Measurements from ENCODE around the gene LRRC27.
A peak's percentile ranks its signal among the peaks of the same experiment; 100 is the strongest.

Gene LRRC27

GRCh38 chr10:132414402-132415016 is 82.5 kb downstream of the LRRC27 start:
- Mint-ChIP-seq H3K4me3 (no peak overlapping the region), H3K36me3 (ENCODE audit: insufficient read depth) (peaks cover 6% of the 10 kb centered on the region), H3K4me1 (peaks cover 9% of the 10 kb centered on the region), H3K9me3 (no peaks in the 10 kb centered on the region), H3K27me3 (no peaks in the 10 kb centered on the region), H3K27ac (ENCODE audit: low read depth) (no peak overlapping the region)
- ATAC-seq (replicated peaks; ENCODE audit: extremely low read depth, poor library complexity, severe bottlenecking) (no peak), DNase-seq (ENCODE audit: low spot score in 2 of 2) (no peak)

GRCh38 chr10:132415255-132415654 is 83.3 kb downstream of the LRRC27 start:
- H3K27me3 Mint-ChIP-seq = no peaks in the 10 kb centered on the region
- no peak for DNase-seq (ENCODE audit: low spot score in 2 of 2)
- ATAC-seq (replicated peaks; ENCODE audit: extremely low read depth, poor library complexity, severe bottlenecking) = no peak
- H3K9me3 Mint-ChIP-seq = no peaks in the 10 kb centered on the region
- peaks cover 5% of the 10 kb centered on the region for H3K36me3 Mint-ChIP-seq (ENCODE audit: insufficient read depth)
- H3K4me1 Mint-ChIP-seq = peaks cover 3% of the 10 kb centered on the region
- no peak overlapping the region for H3K27ac Mint-ChIP-seq (ENCODE audit: low read depth)
- no peak overlapping the region for H3K4me3 Mint-ChIP-seq

- Mint-ChIP-seq H3K4me3 (no peak overlapping the region), H3K36me3 (ENCODE audit: insufficient read depth) (peaks cover 3% of the 10 kb centered on the region), H3K27ac (ENCODE audit: low read depth) (no peak overlapping the region), H3K9me3 (no peaks in the 10 kb centered on the region), H3K27me3 (no peaks in the 10 kb centered on the region), H3K4me1 (peaks cover 7% of the 10 kb centered on the region)
- no peak for DNase-seq (ENCODE audit: low spot score in 2 of 2)
- no peak for ATAC-seq (replicated peaks; ENCODE audit: extremely low read depth, poor library complexity, severe bottlenecking)
Observed at GRCh38 chr10:132415956-132416355, 84.0 kb downstream of the LRRC27 start.

DNA sequence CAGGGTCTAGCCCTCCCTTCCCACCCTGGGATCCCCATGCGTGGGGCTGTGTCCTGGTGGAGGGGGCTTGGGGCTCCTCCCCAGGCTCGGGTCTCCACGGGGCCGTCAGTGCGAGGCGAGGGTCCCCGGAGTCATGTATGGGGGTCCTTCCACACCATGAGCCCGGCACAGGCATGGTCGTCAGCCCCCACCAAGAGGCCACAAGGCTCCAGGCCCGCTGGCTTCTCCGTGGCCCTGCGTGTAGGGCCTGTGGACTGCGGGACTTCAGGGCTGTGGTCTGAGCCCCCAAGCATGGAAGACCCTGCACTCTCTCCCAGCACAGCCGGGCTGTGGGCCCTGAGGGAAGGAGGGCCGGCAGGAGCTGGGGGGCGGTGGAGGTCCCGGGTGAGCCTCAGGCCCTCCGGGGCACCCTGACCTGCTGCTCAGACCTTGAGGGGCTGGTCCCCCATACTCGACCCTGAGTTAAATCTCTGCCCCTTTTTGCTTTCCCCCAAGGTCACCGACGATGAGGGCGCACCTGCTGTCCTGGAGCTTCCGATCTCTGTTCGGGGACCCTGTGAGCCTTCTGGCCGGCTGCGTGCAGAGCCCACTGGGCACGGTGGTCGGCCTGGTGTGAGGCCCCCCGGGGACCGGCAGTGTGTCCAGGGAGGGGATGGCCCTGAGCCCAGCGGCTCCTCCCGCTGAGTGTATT is 84.7 kb downstream of the LRRC27 start:
- no peak overlapping the region for H3K27ac Mint-ChIP-seq (ENCODE audit: low read depth)
- no peaks in the 10 kb centered on the region for H3K9me3 Mint-ChIP-seq
- peaks cover 7% of the 10 kb centered on the region for H3K4me1 Mint-ChIP-seq
- DNase-seq (ENCODE audit: low spot score in 2 of 2) (no peak), ATAC-seq (replicated peaks; ENCODE audit: extremely low read depth, poor library complexity, severe bottlenecking) (no peak)
- no peak overlapping the region for H3K4me3 Mint-ChIP-seq
- no peaks in the 10 kb centered on the region for H3K27me3 Mint-ChIP-seq
- H3K36me3 Mint-ChIP-seq (ENCODE audit: insufficient read depth) = peaks cover 3% of the 10 kb centered on the region

DNA sequence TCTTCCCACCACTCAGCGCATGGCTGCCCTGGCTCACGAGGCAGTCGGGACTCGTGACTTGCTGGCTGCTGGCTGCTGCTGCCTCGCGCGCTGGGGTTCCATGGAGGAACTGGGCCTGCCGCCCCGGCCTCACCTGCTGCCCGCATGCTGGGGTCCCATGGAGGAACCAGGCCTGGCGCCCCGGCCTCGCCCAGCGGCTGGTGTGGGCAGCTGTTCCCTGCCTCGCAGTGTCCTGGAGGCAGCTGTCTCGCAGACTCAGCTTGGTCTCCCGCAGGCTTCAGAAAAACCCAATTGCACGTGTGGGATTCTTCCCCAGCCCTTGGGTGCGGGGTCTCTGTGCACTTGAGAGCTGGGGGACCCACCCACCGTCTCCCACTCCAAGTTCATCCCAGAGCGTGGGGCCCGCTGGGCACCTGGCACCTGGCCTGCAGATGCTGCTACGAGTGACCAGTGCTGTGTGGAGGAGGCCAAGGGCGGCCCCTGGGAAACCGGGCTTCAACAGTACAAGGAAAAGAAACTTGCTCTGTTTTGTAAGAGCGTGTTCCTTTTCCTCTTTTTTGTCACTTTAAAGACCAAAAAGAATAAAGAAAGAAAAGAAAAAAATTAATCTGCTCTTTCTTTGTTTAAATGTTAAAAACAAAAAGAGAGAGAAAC is 85.4 kb downstream of the LRRC27 start:
- Mint-ChIP-seq H3K4me3 (no peak overlapping the region), H3K27ac (ENCODE audit: low read depth) (no peak overlapping the region), H3K27me3 (no peaks in the 10 kb centered on the region), H3K4me1 (peaks cover 7% of the 10 kb centered on the region), H3K9me3 (no peaks in the 10 kb centered on the region), H3K36me3 (ENCODE audit: insufficient read depth) (peaks cover 3% of the 10 kb centered on the region)
- DNase-seq (ENCODE audit: low spot score in 2 of 2) (no peak), ATAC-seq (replicated peaks; ENCODE audit: extremely low read depth, poor library complexity, severe bottlenecking) (no peak)

DNA sequence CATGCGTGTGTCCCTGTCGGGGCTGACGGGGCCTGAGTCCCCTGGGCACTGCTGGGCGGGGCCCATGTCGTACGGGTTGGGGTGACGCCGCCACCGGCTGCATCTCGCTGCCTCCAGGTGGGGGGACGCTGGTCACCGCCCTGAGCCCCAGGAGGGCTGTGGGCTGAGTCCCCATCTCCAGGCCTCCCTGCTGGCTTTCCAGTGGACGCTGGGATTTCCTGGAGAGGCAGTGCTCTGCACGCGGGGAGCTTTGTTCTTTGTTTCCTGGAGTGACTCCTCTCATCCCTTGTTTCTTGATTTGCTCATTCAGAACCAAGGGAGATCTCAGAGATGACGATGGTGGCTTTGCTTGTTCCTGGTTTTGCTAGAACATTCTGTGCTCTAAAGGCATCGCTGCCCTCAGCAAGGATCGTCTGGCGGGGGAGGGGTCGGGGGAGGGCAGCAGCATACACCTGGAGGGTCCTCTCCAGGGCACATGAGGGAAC is 86.0 kb downstream of the LRRC27 start:
- Mint-ChIP-seq H3K27ac (ENCODE audit: low read depth) (no peak overlapping the region), H3K9me3 (no peaks in the 10 kb centered on the region), H3K36me3 (ENCODE audit: insufficient read depth) (peaks cover 3% of the 10 kb centered on the region), H3K27me3 (no peaks in the 10 kb centered on the region), H3K4me1 (peaks cover 7% of the 10 kb centered on the region), H3K4me3 (no peak overlapping the region)
- DNase-seq (ENCODE audit: low spot score in 2 of 2) = no peak
- ATAC-seq (replicated peaks; ENCODE audit: extremely low read depth, poor library complexity, severe bottlenecking) = no peak

GRCh38 chr10:132418527-132419416 is 86.8 kb downstream of the LRRC27 start:
- Mint-ChIP-seq H3K9me3 (no peaks in the 10 kb centered on the region), H3K4me1 (peaks cover 7% of the 10 kb centered on the region), H3K4me3 (no peak overlapping the region), H3K27ac (ENCODE audit: low read depth) (no peak overlapping the region), H3K27me3 (no peaks in the 10 kb centered on the region), H3K36me3 (ENCODE audit: insufficient read depth) (peaks cover 3% of the 10 kb centered on the region)
- ATAC-seq (replicated peaks; ENCODE audit: extremely low read depth, poor library complexity, severe bottlenecking) (no peak), DNase-seq (ENCODE audit: low spot score in 2 of 2) (no peak)

DNA sequence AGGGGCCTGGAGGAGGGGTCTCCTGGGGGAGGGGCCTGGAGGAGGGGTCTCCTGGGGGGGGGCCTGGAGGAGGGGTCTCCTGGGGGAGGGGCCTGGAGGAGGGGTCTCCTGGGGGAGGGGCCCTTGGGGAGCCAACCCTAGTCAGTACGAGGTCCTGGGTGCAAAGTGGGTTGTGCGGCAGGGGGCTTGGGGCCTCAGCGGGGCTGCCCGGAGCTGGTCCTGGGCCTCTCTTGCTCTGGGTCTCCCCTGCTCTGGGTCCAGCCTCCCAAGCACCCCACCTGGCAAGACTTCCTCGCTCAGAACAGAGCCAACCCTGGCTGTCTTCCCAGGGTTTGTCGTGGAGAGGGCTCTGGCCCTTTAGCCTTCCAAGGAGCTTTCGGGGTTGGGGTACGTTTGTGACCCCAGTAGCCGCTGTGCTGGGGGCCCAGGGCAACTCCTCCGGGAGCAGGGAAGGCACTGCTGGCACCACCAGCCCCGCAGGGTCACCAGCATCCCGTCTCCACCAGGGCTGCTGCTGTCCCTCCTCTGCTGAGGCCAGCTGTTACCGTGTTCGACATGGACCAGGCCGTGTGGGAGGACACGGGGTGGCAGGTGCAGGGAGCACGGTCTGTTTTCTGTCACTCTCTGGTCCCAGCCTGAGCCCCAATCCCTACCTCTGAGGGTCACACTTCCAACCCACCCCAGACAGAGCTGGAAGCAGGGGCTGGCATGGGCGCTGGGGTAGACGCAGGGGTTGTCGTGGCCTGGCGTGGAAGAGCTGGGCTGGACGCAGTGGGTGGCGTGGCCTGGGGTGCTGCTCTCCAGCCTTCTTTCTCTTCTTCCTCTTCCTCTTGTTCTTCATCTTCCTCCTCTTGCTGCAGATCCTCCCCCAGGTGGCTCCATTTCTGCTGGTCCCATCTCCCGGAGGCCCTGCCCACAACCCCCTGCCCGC is 87.8 kb downstream of the LRRC27 start:
- Mint-ChIP-seq H3K27ac (ENCODE audit: low read depth) (no peak overlapping the region), H3K27me3 (no peaks in the 10 kb centered on the region), H3K4me3 (no peak overlapping the region), H3K4me1 (peaks cover 7% of the 10 kb centered on the region), H3K9me3 (no peaks in the 10 kb centered on the region), H3K36me3 (ENCODE audit: insufficient read depth) (peaks cover 2% of the 10 kb centered on the region)
- DNase-seq (ENCODE audit: low spot score in 2 of 2) (no peak), ATAC-seq (replicated peaks; ENCODE audit: extremely low read depth, poor library complexity, severe bottlenecking) (no peak)

- Mint-ChIP-seq H3K36me3 (ENCODE audit: insufficient read depth) (peaks cover 2% of the 10 kb centered on the region), H3K4me1 (peaks cover 7% of the 10 kb centered on the region), H3K27me3 (no peaks in the 10 kb centered on the region), H3K9me3 (no peaks in the 10 kb centered on the region), H3K4me3 (no peak overlapping the region), H3K27ac (ENCODE audit: low read depth) (no peak overlapping the region)
- no peak for ATAC-seq (replicated peaks; ENCODE audit: extremely low read depth, poor library complexity, severe bottlenecking)
- no peak for DNase-seq (ENCODE audit: low spot score in 2 of 2)
Observed at GRCh38 chr10:132420469-132420980, 88.5 kb downstream of the LRRC27 start.

DNA sequence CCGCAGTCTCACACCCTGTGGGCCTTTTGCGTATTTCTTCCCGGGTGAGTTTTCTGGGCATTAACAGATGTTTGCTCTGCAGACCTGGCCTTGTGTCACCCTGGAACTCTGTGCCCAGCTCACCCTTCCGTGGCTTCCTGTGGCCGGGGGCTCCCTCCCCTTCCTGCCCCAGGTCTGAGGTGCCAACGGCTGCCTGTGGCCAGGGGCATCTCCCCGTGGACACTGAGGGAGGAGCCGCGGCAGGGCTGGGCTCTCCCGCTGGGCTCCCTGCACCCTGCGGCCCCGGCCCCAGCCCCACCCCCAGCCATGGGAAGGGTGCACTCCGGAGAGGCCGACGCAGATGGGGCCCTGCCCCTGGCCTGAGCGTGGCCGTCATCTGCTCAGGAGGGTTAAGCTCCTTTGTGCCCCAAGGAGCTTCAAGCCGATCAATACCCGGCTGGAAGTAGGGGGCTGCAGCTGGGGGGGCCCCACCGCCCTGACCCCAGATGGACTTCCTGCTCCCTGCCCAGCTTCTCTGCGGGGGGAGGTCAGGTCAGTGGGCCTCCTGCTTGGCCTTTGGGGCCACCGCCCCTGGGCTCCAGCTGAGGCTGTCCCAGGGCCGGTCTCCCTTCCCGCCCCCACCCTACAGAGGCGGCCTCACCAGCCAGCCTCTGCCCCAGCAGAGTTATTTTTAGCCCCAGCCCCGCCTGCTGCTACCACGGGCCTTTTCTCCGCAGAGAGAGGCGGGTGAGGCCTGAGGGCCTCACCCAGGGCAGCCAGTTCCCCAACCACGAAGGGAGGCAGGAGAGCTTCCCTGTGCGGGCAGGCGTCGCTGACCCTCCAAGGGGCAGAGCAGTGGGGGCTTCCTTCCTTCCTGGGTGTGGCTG is 89.2 kb downstream of the LRRC27 start:
- peak; percentile 59 for ATAC-seq (replicated peaks; ENCODE audit: extremely low read depth, poor library complexity, severe bottlenecking)
- no peaks in the 10 kb centered on the region for H3K27me3 Mint-ChIP-seq
- no peak overlapping the region for H3K4me3 Mint-ChIP-seq

More for the DNA sequence above, 89.2 kb downstream of the LRRC27 start:
- Mint-ChIP-seq H3K9me3 (no peaks in the 10 kb centered on the region), H3K36me3 (ENCODE audit: insufficient read depth) (peaks cover 2% of the 10 kb centered on the region), H3K27ac (ENCODE audit: low read depth) (peak overlapping the region; percentile 53), H3K4me1 (peaks cover 7% of the 10 kb centered on the region)
- DNase-seq (ENCODE audit: low spot score in 2 of 2) = no peak

Measured in central memory CD8-positive, alpha-beta T cell (primary cell).